Suprapubic skin (tissue), 3 donors: Measurements from ENCODE around the gene CAMK1D.

ENCODE experiments used
- EP300 ChIP-seq: sonication (generic); formaldehyde crosslinking; IDR thresholded peaks from one replicate; pipeline ENCODE4 v1.6.1; 2017; ENCODE audit warnings: antibody characterized with exemption
- TF ChIP-seq, protein P1 (sequence below), 2 donors: fragments of 200-600 bp in 1 of 2; fragments of 450-650 bp in 1 of 2; sonication (generic) in 1 of 2; IDR thresholded peaks; one replicate each; pipeline ENCODE4 v1.5.1; 2016 to 2019; ENCODE audit warnings: antibody characterized with exemption in 2 of 2, mild to moderate bottlenecking in 1 of 2, moderate library complexity in 1 of 2

DNA sequence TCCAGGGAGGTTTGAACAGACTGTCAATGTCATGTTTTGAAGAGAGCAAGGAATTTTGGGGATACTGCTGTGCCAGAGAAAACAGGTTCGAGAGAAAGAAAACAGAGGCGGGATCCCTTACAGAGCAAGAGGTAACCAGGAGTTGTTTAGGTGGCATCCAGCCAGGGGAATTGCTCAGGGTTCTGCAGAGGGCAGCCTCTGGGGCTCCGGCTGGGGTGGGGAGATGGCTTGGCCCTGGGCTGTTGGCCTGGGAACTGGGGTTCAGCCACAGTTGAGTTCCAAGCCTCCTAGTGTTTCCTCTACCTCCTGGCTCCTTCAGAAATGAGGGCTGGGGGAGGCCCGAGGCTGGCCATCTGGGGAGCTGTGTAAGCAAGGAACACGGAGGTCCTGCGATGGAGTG is 68.0 kb downstream of the CAMK1D start:
- TF ChIP-seq EP300, result no peak
- TF ChIP-seq, protein P1, sequence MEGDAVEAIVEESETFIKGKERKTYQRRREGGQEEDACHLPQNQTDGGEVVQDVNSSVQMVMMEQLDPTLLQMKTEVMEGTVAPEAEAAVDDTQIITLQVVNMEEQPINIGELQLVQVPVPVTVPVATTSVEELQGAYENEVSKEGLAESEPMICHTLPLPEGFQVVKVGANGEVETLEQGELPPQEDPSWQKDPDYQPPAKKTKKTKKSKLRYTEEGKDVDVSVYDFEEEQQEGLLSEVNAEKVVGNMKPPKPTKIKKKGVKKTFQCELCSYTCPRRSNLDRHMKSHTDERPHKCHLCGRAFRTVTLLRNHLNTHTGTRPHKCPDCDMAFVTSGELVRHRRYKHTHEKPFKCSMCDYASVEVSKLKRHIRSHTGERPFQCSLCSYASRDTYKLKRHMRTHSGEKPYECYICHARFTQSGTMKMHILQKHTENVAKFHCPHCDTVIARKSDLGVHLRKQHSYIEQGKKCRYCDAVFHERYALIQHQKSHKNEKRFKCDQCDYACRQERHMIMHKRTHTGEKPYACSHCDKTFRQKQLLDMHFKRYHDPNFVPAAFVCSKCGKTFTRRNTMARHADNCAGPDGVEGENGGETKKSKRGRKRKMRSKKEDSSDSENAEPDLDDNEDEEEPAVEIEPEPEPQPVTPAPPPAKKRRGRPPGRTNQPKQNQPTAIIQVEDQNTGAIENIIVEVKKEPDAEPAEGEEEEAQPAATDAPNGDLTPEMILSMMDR (IDR thresholded peaks at IDR 0.05), result no peak
